Mucosa of rectum (tissue), 2 donors: ENCODE measurements around the gene C1QBP.

Experiments used
- H3K27ac ChIP-seq, 2 donors: one replicate each; pipeline ENCODE4 v1.7.0; 2013; ENCODE audit warnings: inconsistent platforms in 2 of 2, low read depth in 2 of 2, low read length in 2 of 2
- H3K27me3 ChIP-seq, 2 donors: one replicate each; pipeline ENCODE4 v1.7.0; 2013; ENCODE audit warnings: low read length in 2 of 2; ENCODE audit not compliant: control insufficient read depth in 2 of 2, insufficient read depth in 2 of 2
- H3K36me3 ChIP-seq, 2 donors: one replicate each; pipeline ENCODE4 v1.7.0; 2013; ENCODE audit warnings: low read length in 2 of 2; ENCODE audit not compliant: control insufficient read depth in 2 of 2, insufficient read depth in 2 of 2
- H3K4me1 ChIP-seq, 2 donors: one replicate each; pipeline ENCODE4 v1.7.0; 2013; ENCODE audit warnings: low read length in 2 of 2, mild to moderate bottlenecking in 1 of 2; ENCODE audit not compliant: control insufficient read depth in 2 of 2, insufficient read depth in 2 of 2
- H3K4me3 ChIP-seq, 2 donors: one replicate each; pipeline ENCODE4 v1.7.0; 2013; ENCODE audit warnings: low read length in 2 of 2
- H3K9ac ChIP-seq, 2 donors: one replicate each; pipeline ENCODE4 v1.7.0; 2013; ENCODE audit warnings: low read length in 2 of 2, low read depth in 1 of 2, mild to moderate bottlenecking in 1 of 2
- H3K9me3 ChIP-seq, 2 donors: one replicate each; pipeline ENCODE4 v1.7.0; 2013; ENCODE audit warnings: low read length in 2 of 2; ENCODE audit not compliant: control insufficient read depth in 2 of 2
- donor health status: healthy.
- donor health status: Normal muscosa, but diverticular disease.

C1QBP gene

DNA sequence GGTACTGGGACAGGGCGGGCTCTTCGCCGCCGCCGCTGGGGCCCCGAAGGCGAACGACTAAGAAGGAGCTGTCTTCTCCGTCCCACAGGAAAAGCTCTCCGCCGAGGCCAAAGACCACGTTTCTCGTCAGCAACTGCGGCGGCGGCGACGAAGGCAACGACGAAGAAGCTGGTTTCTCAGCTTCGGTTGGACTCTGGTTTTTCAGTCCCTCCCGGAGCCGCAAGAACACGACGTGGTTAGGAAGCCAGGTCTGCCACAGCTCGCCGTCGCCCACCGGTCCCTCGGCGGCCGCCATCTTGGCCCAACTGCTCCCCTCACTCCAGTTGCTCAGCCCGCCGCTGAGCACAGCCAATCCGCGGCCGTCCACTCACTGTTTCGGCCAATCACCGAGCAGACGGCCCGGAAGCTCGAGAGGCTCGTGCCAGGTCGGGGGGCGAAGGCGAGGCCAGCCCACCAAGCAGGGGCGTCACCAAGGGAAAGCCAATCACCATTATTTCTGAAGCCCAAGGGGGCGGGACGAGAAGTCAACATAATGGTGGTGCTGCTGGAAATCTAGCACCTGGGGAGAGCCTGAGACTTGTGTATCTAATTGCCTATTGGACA lies 19.5 kb downstream of the C1QBP start, which contains the start of gene NUP88:
NUP88 (minus strand) TSS at position 307 of the 603 bp plus-strand sequence; CDS start at position 295, 12 bp downstream.
- Histone ChIP-seq H3K27me3 (no peaks in the 10 kb centered on the region), H3K4me1 (peaks cover 21 to 28% of the 10 kb centered on the region in 2 donors), H3K36me3 (peaks cover 31 to 38% of the 10 kb centered on the region in 2 donors), H3K27ac (peak within 1 kb of the TSS; percentile 96 to 97), H3K9me3 (no peaks in the 10 kb centered on the region), H3K9ac (peak within 1 kb of the TSS; percentile 95 to 98), H3K4me3 (peak within 1 kb of the TSS; percentile 92 to 93)

DNA sequence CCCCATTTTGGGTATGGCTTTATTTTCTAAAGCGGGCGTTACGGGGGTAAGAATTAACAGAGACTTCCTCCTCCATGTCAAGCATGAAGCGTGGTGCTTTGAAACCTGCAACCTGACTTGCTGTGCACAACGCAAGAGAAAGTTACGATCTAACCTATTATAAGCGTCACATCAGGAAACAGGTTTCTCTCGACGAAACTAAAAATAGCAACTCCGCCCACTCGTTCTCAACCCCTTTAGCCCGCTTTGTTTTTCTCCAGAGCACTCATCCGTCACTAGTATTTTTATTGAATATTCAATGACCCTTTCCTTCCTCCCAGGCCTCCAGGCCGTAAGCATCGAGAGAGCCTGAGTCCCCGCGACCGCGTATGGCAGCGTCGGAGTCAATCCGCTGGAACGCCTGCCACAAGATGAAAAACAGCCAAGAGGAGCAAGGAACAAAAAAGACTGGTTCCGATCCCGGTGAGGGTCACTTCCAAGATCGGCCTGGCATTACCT lies 20.0 kb downstream of the C1QBP start:
- no peaks in the 10 kb centered on the region for H3K9me3 ChIP-seq
- peaks cover 21 to 34% of the 10 kb centered on the region in 2 donors for H3K4me1 ChIP-seq
- H3K36me3 ChIP-seq, result peaks cover 27 to 39% of the 10 kb centered on the region in 2 donors
- peak overlapping the region; percentile 96 to 97 for H3K27ac ChIP-seq
- peak overlapping the region; percentile 95 to 98 for H3K9ac ChIP-seq
- peak overlapping the region; percentile 92 to 93 for H3K4me3 ChIP-seq
- H3K27me3 ChIP-seq, result no peaks in the 10 kb centered on the region

GRCh38 chr17:5416901-5417300 lies 22.1 kb downstream of the C1QBP start:
- Histone ChIP-seq H3K4me1 (peaks cover 21 to 39% of the 10 kb centered on the region in 2 donors), H3K9me3 (no peaks in the 10 kb centered on the region), H3K36me3 (peaks cover 23 to 44% of the 10 kb centered on the region in 2 donors), H3K4me3 (peak overlapping the region in 1 of 2 donors; percentile 4), H3K27ac (peak overlapping the region in 1 of 2 donors; percentile 57), H3K27me3 (no peaks in the 10 kb centered on the region), H3K9ac (no peak overlapping the region)

GRCh38 chr17:5413682-5414081 lies 25.3 kb downstream of the C1QBP start:
- peaks cover 42 to 58% of the 10 kb centered on the region in 2 donors for H3K36me3 ChIP-seq
- no peaks in the 10 kb centered on the region for H3K27me3 ChIP-seq
- no peaks in the 10 kb centered on the region for H3K9me3 ChIP-seq
- H3K9ac ChIP-seq, result peak overlapping the region in 1 of 2 donors; percentile 15
- H3K4me3 ChIP-seq, result no peak overlapping the region
- peaks cover 15 to 29% of the 10 kb centered on the region in 2 donors for H3K4me1 ChIP-seq
- H3K27ac ChIP-seq, result no peak overlapping the region

- H3K9ac ChIP-seq, result no peak overlapping the region
- H3K27ac ChIP-seq, result no peak overlapping the region
- peaks cover 71 to 73% of the 10 kb centered on the region in 2 donors for H3K36me3 ChIP-seq
- no peak overlapping the region for H3K4me3 ChIP-seq
- no peaks in the 10 kb centered on the region for H3K9me3 ChIP-seq
- no peaks in the 10 kb centered on the region for H3K27me3 ChIP-seq
- peaks cover 0 to 15% of the 10 kb centered on the region in 2 donors for H3K4me1 ChIP-seq
Observed at GRCh38 chr17:5410594-5411272, 28.2 kb downstream of the C1QBP start.

GRCh38 chr17:5408186-5408585 lies 30.8 kb downstream of the C1QBP start:
- Histone ChIP-seq H3K4me1 (peaks cover 0 to 7% of the 10 kb centered on the region in 2 donors), H3K27ac (no peak overlapping the region), H3K9ac (no peak overlapping the region), H3K36me3 (peaks cover 71 to 79% of the 10 kb centered on the region in 2 donors), H3K27me3 (no peaks in the 10 kb centered on the region), H3K4me3 (no peak overlapping the region), H3K9me3 (no peaks in the 10 kb centered on the region)

DNA sequence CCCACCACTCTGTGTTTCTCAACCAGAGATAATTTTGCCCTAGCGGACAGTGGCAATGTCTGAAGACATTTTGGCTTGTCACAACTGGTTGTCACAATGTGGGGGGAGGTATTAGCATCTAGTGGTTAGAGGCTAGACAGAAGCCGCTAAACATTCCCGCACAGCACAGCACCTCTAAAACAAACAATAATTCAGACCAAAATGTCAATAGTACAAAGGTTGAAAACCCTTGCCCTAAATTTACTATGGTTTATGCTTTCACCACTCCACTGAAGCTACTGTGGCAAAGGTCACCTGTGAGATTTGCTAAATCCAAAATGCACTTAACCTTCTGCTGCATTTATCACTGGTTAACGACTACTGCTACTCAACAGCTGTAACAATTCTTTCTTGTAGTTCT lies 33.6 kb downstream of the C1QBP start:
- Histone ChIP-seq H3K36me3 (peaks cover 69 to 77% of the 10 kb centered on the region in 2 donors), H3K9ac (no peak overlapping the region), H3K27ac (no peak overlapping the region), H3K27me3 (no peaks in the 10 kb centered on the region), H3K4me1 (peaks cover 0 to 7% of the 10 kb centered on the region in 2 donors), H3K9me3 (no peaks in the 10 kb centered on the region), H3K4me3 (no peak overlapping the region)

DNA sequence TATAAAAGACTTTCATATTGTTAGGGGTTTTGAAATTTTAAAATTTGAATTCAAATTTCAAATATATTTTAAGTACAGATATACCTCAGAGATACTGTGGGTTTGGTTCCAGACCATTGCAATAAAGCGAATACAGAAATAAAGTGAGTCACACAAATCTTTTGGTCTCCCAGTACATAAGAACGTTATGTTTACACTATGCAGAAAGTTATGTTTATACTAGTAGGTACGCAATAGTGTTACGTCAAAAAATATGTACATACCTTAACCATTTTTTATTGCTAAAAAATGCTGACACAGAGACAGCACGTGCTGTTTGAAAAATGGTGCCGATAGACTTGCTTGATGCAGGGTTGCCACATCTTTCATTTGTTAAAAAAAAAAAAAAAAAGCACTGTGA lies 39.2 kb downstream of the C1QBP start:
- Histone ChIP-seq H3K27ac (no peak overlapping the region), H3K36me3 (peaks cover 51 to 65% of the 10 kb centered on the region in 2 donors), H3K9ac (no peak overlapping the region), H3K4me3 (no peak overlapping the region), H3K9me3 (no peaks in the 10 kb centered on the region), H3K27me3 (no peaks in the 10 kb centered on the region), H3K4me1 (no peaks in the 10 kb centered on the region)

- H3K9me3 ChIP-seq, result no peaks in the 10 kb centered on the region
- no peak overlapping the region for H3K9ac ChIP-seq
- H3K4me3 ChIP-seq, result no peak overlapping the region
- no peaks in the 10 kb centered on the region for H3K27me3 ChIP-seq
- no peak overlapping the region for H3K27ac ChIP-seq
- no peaks in the 10 kb centered on the region for H3K4me1 ChIP-seq
- peaks cover 52 to 66% of the 10 kb centered on the region in 2 donors for H3K36me3 ChIP-seq
Observed at GRCh38 chr17:5396612-5397011, 42.3 kb downstream of the C1QBP start.

DNA sequence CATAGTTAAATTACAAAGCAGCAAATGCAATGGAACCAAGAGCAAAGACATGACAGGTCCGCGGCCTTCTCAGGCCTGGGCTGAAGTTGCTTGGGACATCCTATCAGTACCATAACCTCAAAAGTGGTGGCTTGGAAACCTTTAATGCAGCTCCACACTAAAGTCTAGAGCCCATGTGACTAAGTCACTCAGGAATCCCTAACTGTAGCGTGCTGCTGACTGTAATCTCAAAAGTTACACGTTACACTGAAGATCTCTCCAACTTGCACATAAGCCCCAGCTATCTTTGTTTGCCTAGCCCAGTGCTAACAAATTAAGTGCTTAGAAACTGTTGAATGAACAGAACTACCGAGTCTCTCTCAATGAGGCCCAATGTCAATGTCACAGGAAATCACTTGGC lies 47.3 kb downstream of the C1QBP start:
- no peaks in the 10 kb centered on the region for H3K4me1 ChIP-seq
- no peak overlapping the region for H3K27ac ChIP-seq
- H3K9me3 ChIP-seq, result no peaks in the 10 kb centered on the region
- H3K27me3 ChIP-seq, result no peaks in the 10 kb centered on the region
- no peak overlapping the region for H3K9ac ChIP-seq
- H3K4me3 ChIP-seq, result no peak overlapping the region
- H3K36me3 ChIP-seq, result peaks cover 75% of the 10 kb centered on the region in 2 donors
